HUES48 (cell line): Measurements from ENCODE around the gene AFAP1.

Source experiments
- H3K27ac ChIP-seq: one replicate; pipeline ENCODE4 v1.7.0; 2013; ENCODE audit warnings: low read depth, low read length, inconsistent platforms
- H3K27me3 ChIP-seq: 2 replicates; pipeline ENCODE4 v1.6.1; 2013; ENCODE audit warnings: mild to moderate bottlenecking, low read length; ENCODE audit not compliant: control insufficient read depth, insufficient read depth
- H3K36me3 ChIP-seq: 2 replicates; pipeline ENCODE4 v1.6.1; 2013; ENCODE audit warnings: low read length; ENCODE audit not compliant: control insufficient read depth, insufficient read depth
- H3K4me1 ChIP-seq: 2 replicates; pipeline ENCODE4 v1.6.1; 2013; ENCODE audit warnings: mild to moderate bottlenecking, low read length; ENCODE audit not compliant: control insufficient read depth, insufficient read depth
- H3K4me3 ChIP-seq: 2 replicates; pipeline ENCODE4 v1.5.1; 2013; ENCODE audit warnings: mild to moderate bottlenecking, low read depth, low read length
- H3K9ac ChIP-seq: 2 replicates; pipeline ENCODE4 v1.6.1; 2013; ENCODE audit warnings: mild to moderate bottlenecking, low read depth, low read length, moderate library complexity
- H3K9me3 ChIP-seq: 2 replicates; pipeline ENCODE4 v1.6.1; 2013; ENCODE audit warnings: low read length; ENCODE audit not compliant: control insufficient read depth, insufficient read depth

Gene AFAP1

DNA sequence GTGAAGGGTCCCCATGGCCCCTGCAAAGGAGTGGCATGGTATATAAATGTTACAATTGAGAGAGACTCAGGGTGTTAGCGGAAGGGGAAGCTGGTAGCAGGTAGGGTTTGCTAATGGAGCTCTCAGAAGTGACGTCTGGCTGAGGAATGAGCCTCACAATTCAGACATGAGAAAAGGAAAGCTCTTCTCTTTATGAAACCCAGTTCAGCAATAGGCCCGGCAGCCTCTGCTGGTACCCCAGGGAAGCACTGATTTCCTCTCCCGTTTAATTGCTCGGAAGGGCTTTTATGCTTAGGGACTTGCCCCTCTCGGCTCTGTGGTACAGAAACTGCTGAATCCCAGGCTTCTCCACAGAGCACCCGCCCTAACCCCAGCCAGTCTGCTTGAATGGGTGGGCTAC lies 19.4 kb upstream of the AFAP1 start:
- H3K27me3 ChIP-seq = no peaks in the 10 kb centered on the region
- H3K4me1 ChIP-seq = peaks cover 8% of the 10 kb centered on the region
- no peaks in the 10 kb centered on the region for H3K36me3 ChIP-seq
- H3K9me3 ChIP-seq = no peaks in the 10 kb centered on the region
- no peak overlapping the region for H3K4me3 ChIP-seq
- H3K9ac ChIP-seq = no peak overlapping the region
- no peak overlapping the region for H3K27ac ChIP-seq

DNA sequence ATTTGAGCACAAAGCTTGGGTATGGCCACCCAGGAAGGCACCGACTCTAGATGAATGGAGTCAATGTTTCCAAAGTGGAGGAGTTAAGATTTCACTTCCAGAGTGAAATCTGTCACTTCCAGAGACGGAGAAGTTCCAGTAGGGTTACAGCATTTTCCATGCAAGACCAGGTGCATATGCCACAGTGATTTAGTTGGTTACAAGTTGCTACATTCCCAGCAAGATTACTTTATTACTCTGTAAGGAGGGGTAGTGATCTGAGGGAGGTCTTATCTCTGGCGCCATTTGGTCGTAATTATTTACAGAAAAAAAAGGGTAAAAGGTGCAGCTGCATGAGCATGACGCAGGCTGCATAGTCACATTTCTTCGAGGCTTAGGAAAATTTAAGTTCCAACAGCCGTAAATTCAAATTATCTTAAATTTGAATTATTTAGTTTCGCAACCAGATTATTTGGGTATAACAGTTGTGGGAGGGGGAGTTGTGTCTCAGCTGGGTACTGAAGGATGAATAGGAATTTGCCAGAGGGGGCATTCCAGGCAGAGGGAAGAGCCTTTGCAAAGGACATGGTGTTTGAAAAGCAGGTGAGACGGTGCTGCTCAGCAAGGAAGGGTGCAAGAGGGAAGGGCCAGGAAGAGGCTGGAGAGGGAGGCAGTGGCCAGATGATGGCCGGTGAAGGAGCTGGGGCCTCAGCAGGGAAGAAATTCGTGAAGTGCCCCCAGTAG lies 17.4 kb upstream of the AFAP1 start:
- no peak overlapping the region for H3K27ac ChIP-seq
- no peaks in the 10 kb centered on the region for H3K27me3 ChIP-seq
- H3K9me3 ChIP-seq = no peaks in the 10 kb centered on the region
- H3K9ac ChIP-seq = no peak overlapping the region
- no peak overlapping the region for H3K4me3 ChIP-seq
- H3K4me1 ChIP-seq = peaks cover 8% of the 10 kb centered on the region
- H3K36me3 ChIP-seq = no peaks in the 10 kb centered on the region

DNA sequence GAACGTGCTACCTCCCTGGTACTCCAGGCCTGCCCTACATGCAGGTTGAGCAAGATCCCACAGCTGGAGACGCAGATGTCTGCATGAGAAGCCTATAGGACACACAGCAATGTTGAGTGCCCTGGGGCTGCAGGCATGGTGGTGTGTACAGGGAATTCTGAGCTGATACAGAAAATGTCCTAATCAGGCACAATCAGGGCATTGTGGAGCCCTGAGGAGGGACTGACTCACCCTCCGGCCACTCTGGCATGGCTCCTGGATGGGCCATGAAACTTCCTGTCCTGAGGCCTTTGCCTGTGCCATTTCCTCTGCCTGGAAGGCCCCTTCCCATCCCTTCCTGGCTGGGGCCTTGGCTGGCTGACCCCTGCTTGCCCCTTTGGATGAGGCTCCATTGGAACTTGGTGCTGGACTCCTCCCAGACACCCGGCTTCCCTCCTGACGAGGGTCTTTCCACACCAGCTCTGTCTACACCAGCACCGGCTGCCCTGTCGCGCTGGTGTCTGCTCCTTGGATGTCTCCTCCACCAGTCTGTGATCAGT lies 16.7 kb upstream of the AFAP1 start:
- Histone ChIP-seq H3K36me3 (no peaks in the 10 kb centered on the region), H3K4me3 (no peak overlapping the region), H3K4me1 (peaks cover 8% of the 10 kb centered on the region), H3K9ac (no peak overlapping the region), H3K27me3 (no peaks in the 10 kb centered on the region), H3K27ac (no peak overlapping the region), H3K9me3 (no peaks in the 10 kb centered on the region)

DNA sequence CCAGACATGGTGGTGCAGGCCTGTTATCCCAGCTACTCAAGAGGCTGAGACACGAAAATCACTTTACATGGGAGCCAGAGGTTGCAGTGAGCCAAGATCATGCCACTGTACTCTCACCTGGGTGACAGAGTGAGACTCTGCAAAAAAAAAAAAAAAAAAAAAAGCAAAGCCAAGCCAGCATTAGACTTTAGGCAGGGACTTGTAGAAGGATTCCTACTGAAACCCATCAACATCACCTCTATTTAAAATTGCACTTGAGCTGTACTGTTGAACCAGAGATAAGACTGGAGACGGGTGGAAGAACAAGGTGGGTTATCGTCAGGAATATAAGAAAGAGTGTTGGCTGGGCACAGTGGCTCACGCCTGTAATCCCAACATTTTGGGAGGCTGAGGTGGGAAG lies 15.7 kb upstream of the AFAP1 start:
- H3K4me1 ChIP-seq = peaks cover 3% of the 10 kb centered on the region; the same call in 1 of the 2 replicates
- H3K36me3 ChIP-seq = no peaks in the 10 kb centered on the region
- H3K9me3 ChIP-seq = no peaks in the 10 kb centered on the region
- H3K27me3 ChIP-seq = no peaks in the 10 kb centered on the region
- no peak overlapping the region for H3K9ac ChIP-seq
- no peak overlapping the region for H3K4me3 ChIP-seq
- H3K27ac ChIP-seq = no peak overlapping the region

DNA sequence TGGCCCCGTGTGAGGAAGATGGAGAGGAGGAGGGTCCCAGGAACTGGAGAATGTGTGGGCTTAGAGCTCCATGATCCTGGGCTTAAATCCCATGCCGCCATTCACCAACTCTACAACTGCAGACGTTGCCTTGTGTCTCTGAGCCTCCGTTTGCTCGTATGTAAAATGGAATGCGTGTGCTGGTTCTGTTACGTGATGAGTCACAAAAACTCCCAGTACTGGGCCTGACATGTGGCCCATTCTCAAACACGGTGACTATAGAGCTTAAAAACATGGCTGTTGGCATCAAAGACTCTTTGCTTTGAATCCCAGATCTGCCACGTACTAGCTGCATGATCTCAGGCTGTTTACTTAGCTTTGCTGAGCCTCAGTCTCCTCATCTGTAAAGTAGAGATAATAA lies 13.0 kb upstream of the AFAP1 start:
- Histone ChIP-seq H3K27me3 (no peaks in the 10 kb centered on the region), H3K4me3 (no peak overlapping the region), H3K27ac (no peak overlapping the region), H3K4me1 (no peaks in the 10 kb centered on the region; the same call in 1 of the 2 replicates), H3K9me3 (no peaks in the 10 kb centered on the region), H3K9ac (no peak overlapping the region), H3K36me3 (no peaks in the 10 kb centered on the region)

DNA sequence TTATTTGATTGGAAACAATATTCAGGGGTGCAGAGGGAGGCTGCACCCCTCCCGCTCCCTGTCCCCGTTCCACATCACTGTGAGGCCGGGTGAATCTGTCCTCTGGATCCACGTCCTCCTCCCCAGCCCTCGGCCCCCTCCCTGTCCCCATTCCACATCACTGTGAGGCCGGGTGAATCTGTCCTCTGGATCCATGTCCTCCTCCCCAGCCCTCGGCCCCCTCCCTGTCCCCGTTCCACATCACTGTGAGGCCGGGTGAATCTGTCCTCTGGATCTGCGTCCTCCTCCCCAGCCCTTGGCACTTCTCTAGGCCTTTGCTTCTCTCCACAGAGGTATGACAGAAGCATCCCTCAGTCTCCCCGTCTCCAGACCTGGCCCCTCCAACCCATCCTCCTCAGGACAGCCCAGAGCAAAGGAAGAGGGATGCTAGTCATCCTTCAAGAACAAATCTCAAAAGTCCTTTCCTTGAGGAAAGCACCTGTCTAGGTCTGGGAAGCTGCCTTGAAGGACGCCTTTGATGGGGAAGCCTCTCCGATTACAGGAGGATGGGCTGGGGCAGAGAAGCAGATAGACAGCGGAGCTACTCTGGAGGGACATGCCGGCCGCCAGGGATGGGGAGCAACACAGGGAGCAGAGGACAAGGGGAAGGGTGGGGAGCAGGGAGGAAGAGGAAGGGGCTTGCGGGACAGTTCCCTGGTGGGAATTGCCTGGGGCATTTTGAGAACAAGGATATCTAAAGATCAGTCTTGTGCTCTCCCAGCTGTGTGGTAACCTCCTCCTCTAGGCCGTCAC lies 10.8 kb upstream of the AFAP1 start:
- no peaks in the 10 kb centered on the region for H3K4me1 ChIP-seq
- no peak overlapping the region for H3K4me3 ChIP-seq
- H3K27ac ChIP-seq = no peak overlapping the region

DNA sequence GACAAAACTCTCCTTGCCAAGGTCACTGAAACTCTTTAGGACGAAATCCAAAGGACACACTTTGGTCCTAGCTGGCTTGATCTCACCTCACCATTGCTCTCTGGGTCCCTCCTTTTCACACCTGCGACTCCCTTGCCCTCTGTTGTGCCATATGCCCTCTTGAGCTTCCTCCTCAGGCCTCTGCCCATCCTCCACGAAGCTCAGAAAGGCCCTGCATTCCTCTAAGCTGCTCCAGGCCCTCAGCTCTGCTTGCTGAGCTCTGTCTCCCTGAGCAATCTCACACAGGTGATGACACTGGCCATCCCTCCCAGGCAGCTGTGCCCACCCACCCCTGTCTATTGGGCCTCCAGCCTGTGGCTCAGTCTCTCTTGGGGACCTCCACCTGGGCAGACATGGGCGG lies 10.1 kb upstream of the AFAP1 start:
- no peak overlapping the region for H3K4me3 ChIP-seq
- no peaks in the 10 kb centered on the region for H3K36me3 ChIP-seq
- no peaks in the 10 kb centered on the region for H3K4me1 ChIP-seq
- H3K9me3 ChIP-seq = no peaks in the 10 kb centered on the region
- H3K27ac ChIP-seq = no peak overlapping the region
- H3K9ac ChIP-seq = no peak overlapping the region
- no peaks in the 10 kb centered on the region for H3K27me3 ChIP-seq

More for the DNA sequence above, 10.8 kb upstream of the AFAP1 start:
- H3K36me3 ChIP-seq = no peaks in the 10 kb centered on the region
- H3K27me3 ChIP-seq = no peaks in the 10 kb centered on the region
- H3K9ac ChIP-seq = no peak overlapping the region
- H3K9me3 ChIP-seq = no peaks in the 10 kb centered on the region

DNA sequence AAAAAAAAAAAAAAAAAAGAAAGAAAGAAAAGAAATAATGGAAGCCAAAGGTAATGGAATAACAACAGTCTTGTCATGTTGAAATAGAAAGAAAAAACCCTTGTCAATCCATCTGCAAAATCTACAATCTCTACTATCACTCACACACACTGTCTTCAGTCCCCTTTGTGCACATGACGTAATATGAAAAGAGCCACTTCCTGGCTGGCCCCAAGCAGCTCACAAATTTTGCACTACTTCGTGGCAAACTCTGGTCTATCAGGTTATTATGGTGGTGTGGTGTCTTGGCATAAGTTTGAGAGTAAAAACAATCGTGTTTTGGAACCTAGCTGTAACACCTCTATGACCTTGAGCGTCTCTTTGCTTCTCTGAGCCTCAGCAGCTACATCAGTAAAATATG lies 8.3 kb upstream of the AFAP1 start:
- H3K9ac ChIP-seq = no peak overlapping the region
- no peaks in the 10 kb centered on the region for H3K9me3 ChIP-seq
- H3K27ac ChIP-seq = no peak overlapping the region
- H3K4me3 ChIP-seq = no peak overlapping the region
- no peaks in the 10 kb centered on the region for H3K4me1 ChIP-seq
- no peaks in the 10 kb centered on the region for H3K36me3 ChIP-seq
- no peaks in the 10 kb centered on the region for H3K27me3 ChIP-seq

DNA sequence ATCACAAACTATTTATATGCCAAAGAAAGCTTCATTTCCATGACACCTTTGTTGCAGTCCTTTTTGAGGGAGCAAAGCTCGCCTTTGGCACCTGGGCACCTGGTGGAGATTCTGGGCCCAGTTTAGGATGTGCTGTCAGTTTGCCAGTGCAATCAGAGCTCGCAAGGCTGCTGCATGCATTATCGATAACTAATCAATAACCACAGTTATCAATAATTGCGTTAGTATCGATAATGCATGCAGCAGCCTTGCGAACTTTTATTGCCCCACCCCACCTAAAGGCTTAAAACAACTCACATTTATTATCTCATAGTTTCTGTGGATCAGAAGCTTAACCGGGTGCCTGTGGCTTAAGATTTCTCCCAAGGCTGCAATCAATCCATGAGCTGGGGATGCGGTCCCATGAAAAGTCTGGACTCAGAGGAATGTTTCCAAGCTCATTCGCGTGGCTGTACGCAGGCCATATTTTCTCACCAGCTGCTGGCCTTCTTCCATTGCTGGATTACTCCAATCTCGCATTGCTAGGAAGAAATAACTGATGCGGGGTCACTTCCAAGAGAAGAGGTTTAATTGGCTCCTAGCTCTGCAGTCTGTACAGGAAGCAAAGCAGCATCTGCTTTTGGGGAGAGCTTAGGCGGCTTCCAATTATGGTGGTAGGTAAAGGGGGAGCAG lies 6.2 kb upstream of the AFAP1 start:
- Histone ChIP-seq H3K4me1 (peaks cover 10% of the 10 kb centered on the region), H3K9me3 (no peaks in the 10 kb centered on the region), H3K4me3 (no peak overlapping the region), H3K36me3 (no peaks in the 10 kb centered on the region), H3K27me3 (no peaks in the 10 kb centered on the region), H3K9ac (no peak overlapping the region), H3K27ac (no peak overlapping the region)

DNA sequence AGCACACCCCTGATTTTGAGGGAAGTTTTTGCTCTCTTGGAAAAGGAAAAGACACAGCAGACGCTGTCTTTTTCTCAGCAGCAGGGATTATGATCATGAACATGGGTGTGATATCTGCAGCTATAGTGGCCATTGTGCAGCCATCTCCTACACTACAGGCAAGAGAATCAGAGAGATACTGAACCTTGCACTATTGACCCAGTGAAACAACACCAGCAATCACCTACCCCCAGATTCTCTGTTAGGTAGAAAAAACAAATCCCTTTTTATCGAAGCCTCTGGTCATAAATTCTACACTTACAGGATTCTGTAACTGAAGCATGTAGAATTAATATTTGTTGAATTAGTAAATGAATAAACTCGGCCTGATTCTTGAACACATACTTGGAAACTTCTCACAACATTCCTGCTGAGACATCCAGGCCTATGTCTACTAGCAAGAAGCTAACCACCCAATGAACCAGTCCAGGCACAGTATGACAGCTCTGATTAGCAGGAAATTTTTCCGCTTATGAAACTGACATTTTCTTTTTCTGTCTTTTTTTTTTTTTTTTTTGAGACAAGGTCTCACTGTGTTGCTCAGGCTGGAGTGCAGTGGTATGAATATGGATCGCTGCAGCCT lies 5.0 kb upstream of the AFAP1 start:
- Histone ChIP-seq H3K4me3 (no peak overlapping the region), H3K27ac (no peak overlapping the region), H3K27me3 (no peaks in the 10 kb centered on the region), H3K4me1 (peaks cover 13% of the 10 kb centered on the region), H3K9ac (no peak overlapping the region), H3K36me3 (no peaks in the 10 kb centered on the region), H3K9me3 (no peaks in the 10 kb centered on the region)
